Fibroblast of lung (primary cell): ENCODE data around the gene AGRN.

Source experiments
- CTCF ChIP-seq, 2 donors: IDR thresholded peaks in 1 of 2; conservative IDR thresholded peaks in 1 of 2; 1 replicate in 1 of 2; 2 replicates in 1 of 2; pipeline ENCODE4 v1.5.1; 2011 to 2012; ENCODE audit warnings: low read length in 2 of 2, control low read depth in 1 of 2, inconsistent platforms in 1 of 2, low read depth in 1 of 2, mild to moderate bottlenecking in 1 of 2
- EZH2 ChIP-seq: IDR thresholded peaks from 2 replicates; pipeline ENCODE4 v1.5.1; 2012; ENCODE audit warnings: low read length, control low read depth, mild to moderate bottlenecking; ENCODE audit errors: missing control alignments

- TF ChIP-seq CTCF (conservative IDR thresholded peaks at IDR 0.05 in 1 of 2, IDR thresholded peaks at IDR 0.05 in 1 of 2; ENCODE audit: low read depth in 1 of 2, low read length in 2 of 2) (no peak), EZH2 (no peak)
These were observed 63.0 kb downstream of the AGRN start for GRCh38 chr1:1082776-1083415.
